ENCODE data around the gene SORCS3.

DNA sequence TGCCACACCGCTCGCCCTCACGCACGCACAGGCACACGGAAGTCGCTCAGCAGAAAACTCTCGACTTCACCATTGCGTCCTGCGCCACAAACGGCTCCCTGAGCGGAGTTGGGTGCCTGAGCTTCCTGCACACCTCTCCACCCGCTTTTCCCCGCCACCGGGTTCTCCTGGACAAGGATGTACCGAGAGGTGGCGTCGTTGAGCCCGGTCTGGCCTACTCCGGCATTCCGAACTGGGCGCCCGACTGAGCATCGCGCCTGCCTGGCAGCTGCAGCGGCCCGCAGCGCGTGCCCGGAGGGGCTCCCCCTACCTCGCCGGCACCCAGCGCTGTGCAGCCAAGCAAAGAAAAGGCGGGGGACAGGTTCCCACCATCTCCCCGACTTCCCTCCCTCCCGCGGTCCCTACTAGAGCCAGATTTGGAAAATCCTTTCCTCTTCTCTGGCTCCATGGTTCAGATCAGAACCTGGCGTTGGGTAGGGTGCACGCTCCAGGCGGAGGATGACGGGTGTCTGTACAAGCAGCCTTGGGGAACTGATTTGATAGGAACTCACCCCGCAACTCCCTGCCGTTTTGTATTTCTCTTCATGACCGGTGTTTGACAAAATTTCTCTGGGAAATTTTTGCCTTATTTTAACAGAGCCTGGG lies 1.7 kb downstream of the SORCS3 start:
- no peak for TF ChIP-seq CTCF (IDR thresholded peaks at IDR 0.05)
- no peak for TF ChIP-seq POLR2A (IDR thresholded peaks at IDR 0.05)
